ENCODE measurements around the gene HK2.

HK2 gene

DNA sequence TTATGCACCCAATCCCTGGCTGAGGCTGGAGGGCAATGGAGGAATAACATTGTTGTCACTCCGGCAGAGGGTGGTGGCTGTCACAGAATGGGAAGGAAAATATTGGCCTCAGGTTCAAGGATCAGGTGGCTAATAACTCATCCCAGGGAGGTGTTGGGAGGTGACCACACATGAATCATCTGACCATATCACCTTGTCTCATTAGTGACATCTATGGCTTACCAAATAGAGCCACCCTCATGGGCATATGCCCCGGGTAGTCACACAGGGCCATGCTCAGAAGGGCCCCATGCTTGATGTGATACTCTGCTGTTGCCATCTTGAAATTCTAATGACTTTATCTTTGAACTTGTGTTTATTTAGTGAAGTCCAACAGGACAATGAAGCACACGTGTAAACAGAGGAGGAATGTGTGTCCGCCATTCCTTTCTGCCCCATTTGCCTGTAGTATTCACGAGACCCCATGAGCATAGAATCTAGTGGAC is 27.5 kb upstream of the HK2 start:
- H2BK120ac ChIP-seq (ENCODE audit: low read depth, low read length) = no peak overlapping the region
- H2BK5ac ChIP-seq (ENCODE audit: low read depth, low read length, poor library complexity, severe bottlenecking) = no peak overlapping the region
- H3K27me3 ChIP-seq (ENCODE audit: control insufficient read depth in 1 of 2, insufficient read depth in 1 of 2, low read length in 2 of 2) = peaks cover 12 to 21% of the 10 kb centered on the region in 2 experiments
- no peak for DNase-seq
- no peak overlapping the region for H3K27ac ChIP-seq (ENCODE audit: low read length, poor library complexity, severe bottlenecking)
- no peak overlapping the region for H3K18ac ChIP-seq (ENCODE audit: low read depth in 1 of 2, low read length in 2 of 2)
- no peaks in the 10 kb centered on the region for H3K9me3 ChIP-seq (ENCODE audit: control insufficient read depth, low read length)
- H3K4me3 ChIP-seq (ENCODE audit: insufficient read depth in 1 of 2, low read depth in 1 of 2, low read length in 2 of 2) = no peak overlapping the region
- no peak overlapping the region for H3K9ac ChIP-seq (ENCODE audit: low read length)
- no peak overlapping the region for H3K14ac ChIP-seq (ENCODE audit: low read length in 2 of 2)
- WGBS = 96% methylated on average over 5 of the region's 5 CpGs
- no peak overlapping the region for H3K4me2 ChIP-seq (ENCODE audit: low read length, poor library complexity, severe bottlenecking)
- H3K4me1 ChIP-seq (ENCODE audit: control insufficient read depth, insufficient read depth, low read depth, low read length) = no peaks in the 10 kb centered on the region
- no peaks in the 10 kb centered on the region for H3K36me3 ChIP-seq (ENCODE audit: control insufficient read depth in 1 of 2, insufficient read depth in 2 of 2, low read depth in 1 of 2, low read length in 2 of 2)
- H2BK15ac ChIP-seq (ENCODE audit: low read depth, poor library complexity, severe bottlenecking) = no peak overlapping the region
- no peak overlapping the region for H3K4ac ChIP-seq (ENCODE audit: low read depth in 1 of 2, low read length in 2 of 2)
- H2BK12ac ChIP-seq (ENCODE audit: low read length in 2 of 2) = no peak overlapping the region
- no peak overlapping the region for H3K23ac ChIP-seq (ENCODE audit: low read length in 2 of 2)
- no peaks in the 10 kb centered on the region for H3K79me1 ChIP-seq (replicated peaks; ENCODE audit: low read length, poor library complexity, severe bottlenecking)
- no peak overlapping the region for H4K8ac ChIP-seq (ENCODE audit: low read length)
- no peak overlapping the region for H4K91ac ChIP-seq (ENCODE audit: low read length)
- no peak overlapping the region for H2AK5ac ChIP-seq (ENCODE audit: low read length, severe bottlenecking)
- H2AFZ ChIP-seq (ENCODE audit: low read depth, low read length) = no peak overlapping the region

DNA sequence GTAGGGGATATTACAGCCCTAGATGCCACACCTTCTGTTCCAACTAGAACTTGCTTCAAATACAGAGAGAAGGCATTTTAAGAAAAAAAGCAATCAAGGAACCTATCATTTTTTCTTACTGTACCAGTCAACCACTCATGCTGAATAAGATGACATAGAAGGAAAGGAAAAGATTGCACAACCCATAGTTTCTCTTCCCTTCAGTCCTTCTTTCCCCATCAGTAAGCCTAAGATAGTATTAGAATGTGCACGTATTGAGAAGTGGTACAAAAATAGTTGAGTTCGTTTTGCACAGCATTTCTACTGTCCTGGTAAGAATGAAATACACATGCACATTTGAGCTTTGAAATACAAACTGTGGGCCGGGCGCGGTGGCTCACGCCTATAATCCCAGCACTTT is 27.0 kb upstream of the HK2 start:
- Histone ChIP-seq H2BK15ac (ENCODE audit: low read depth, poor library complexity, severe bottlenecking) (no peak overlapping the region), H3K36me3 (ENCODE audit: control insufficient read depth in 1 of 2, insufficient read depth in 2 of 2, low read depth in 1 of 2, low read length in 2 of 2) (no peaks in the 10 kb centered on the region), H3K14ac (ENCODE audit: low read length in 2 of 2) (no peak overlapping the region), H3K4ac (ENCODE audit: low read depth in 1 of 2, low read length in 2 of 2) (no peak overlapping the region), H3K27ac (ENCODE audit: low read length, poor library complexity, severe bottlenecking) (no peak overlapping the region), H3K9ac (ENCODE audit: low read length) (no peak overlapping the region), H3K4me2 (ENCODE audit: low read length, poor library complexity, severe bottlenecking) (no peak overlapping the region), H2AFZ (ENCODE audit: low read depth, low read length) (no peak overlapping the region), H2BK120ac (ENCODE audit: low read depth, low read length) (no peak overlapping the region), H3K23ac (ENCODE audit: low read length in 2 of 2) (no peak overlapping the region), H4K91ac (ENCODE audit: low read length) (no peak overlapping the region), H3K27me3 (ENCODE audit: control insufficient read depth in 1 of 2, insufficient read depth in 1 of 2, low read length in 2 of 2) (peaks cover 12 to 23% of the 10 kb centered on the region in 2 experiments), H3K4me3 (ENCODE audit: insufficient read depth in 1 of 2, low read depth in 1 of 2, low read length in 2 of 2) (no peak overlapping the region), H3K9me3 (ENCODE audit: control insufficient read depth, low read length) (no peaks in the 10 kb centered on the region), H2AK5ac (ENCODE audit: low read length, severe bottlenecking) (no peak overlapping the region), H2BK12ac (ENCODE audit: low read length in 2 of 2) (no peak overlapping the region), H4K8ac (ENCODE audit: low read length) (no peak overlapping the region), H3K4me1 (ENCODE audit: control insufficient read depth, insufficient read depth, low read depth, low read length) (no peaks in the 10 kb centered on the region), H3K18ac (ENCODE audit: low read depth in 1 of 2, low read length in 2 of 2) (no peak overlapping the region), H2BK5ac (ENCODE audit: low read depth, low read length, poor library complexity, severe bottlenecking) (no peak overlapping the region), H3K79me1 (replicated peaks; ENCODE audit: low read length, poor library complexity, severe bottlenecking) (no peaks in the 10 kb centered on the region)
- 95% methylated on average over 6 of the region's 6 CpGs for WGBS
- no peak for DNase-seq

DNA sequence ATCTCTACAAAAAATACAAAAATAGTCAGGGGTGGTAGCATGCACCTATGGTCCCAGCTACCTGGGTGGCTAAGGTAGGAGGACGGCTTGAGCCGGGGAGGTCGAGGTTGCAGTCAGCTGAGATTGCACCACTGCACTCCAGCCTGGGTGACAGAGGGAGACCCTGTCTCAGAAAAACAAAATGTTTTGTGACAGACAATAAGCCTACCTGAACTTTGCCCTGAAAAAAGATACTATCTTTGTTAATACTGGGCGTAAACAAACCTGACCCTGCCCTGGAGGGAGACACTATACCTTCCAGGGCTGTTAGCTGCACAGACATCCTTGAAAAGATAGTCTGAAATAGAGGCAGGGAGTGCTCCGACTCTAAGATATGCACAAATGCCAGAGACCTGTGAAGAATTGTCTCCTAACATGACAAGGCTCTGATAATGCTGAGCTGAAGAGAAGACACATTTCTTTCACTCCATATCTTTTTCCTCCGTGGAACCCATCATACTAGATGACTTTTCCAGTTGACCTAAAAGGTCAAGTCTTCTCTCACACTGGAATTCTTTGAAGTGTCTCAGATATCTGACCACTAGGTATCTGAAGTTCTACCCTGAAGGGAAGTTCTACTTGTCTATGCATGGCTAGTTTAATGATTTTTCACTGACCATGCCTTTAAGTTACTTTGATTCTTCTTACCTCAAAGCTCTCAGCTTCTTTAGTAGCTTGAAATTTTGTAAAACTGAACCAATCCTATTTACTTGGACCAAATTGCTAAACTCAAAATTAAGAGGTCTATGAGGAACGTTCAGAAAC is 20.9 kb upstream of the HK2 start:
- Histone ChIP-seq H3K9me3 (ENCODE audit: control insufficient read depth, low read length) (no peaks in the 10 kb centered on the region), H3K4ac (ENCODE audit: low read depth in 1 of 2, low read length in 2 of 2) (no peak overlapping the region), H2BK12ac (ENCODE audit: low read length in 2 of 2) (no peak overlapping the region), H2BK5ac (ENCODE audit: low read depth, low read length, poor library complexity, severe bottlenecking) (no peak overlapping the region), H2BK15ac (ENCODE audit: low read depth, poor library complexity, severe bottlenecking) (no peak overlapping the region), H3K36me3 (ENCODE audit: control insufficient read depth in 1 of 2, insufficient read depth in 2 of 2, low read depth in 1 of 2, low read length in 2 of 2) (no peaks in the 10 kb centered on the region), H3K18ac (ENCODE audit: low read depth in 1 of 2, low read length in 2 of 2) (no peak overlapping the region), H3K79me1 (replicated peaks; ENCODE audit: low read length, poor library complexity, severe bottlenecking) (no peaks in the 10 kb centered on the region), H3K27me3 (ENCODE audit: control insufficient read depth in 1 of 2, insufficient read depth in 1 of 2, low read length in 2 of 2) (peaks cover 18 to 35% of the 10 kb centered on the region in 2 experiments), H4K8ac (ENCODE audit: low read length) (no peak overlapping the region), H3K9ac (ENCODE audit: low read length) (no peak overlapping the region), H3K4me1 (ENCODE audit: control insufficient read depth, insufficient read depth, low read depth, low read length) (no peaks in the 10 kb centered on the region), H3K27ac (ENCODE audit: low read length, poor library complexity, severe bottlenecking) (no peak overlapping the region), H2AK5ac (ENCODE audit: low read length, severe bottlenecking) (no peak overlapping the region), H2AFZ (ENCODE audit: low read depth, low read length) (no peak overlapping the region), H2BK120ac (ENCODE audit: low read depth, low read length) (no peak overlapping the region), H3K14ac (ENCODE audit: low read length in 2 of 2) (no peak overlapping the region), H3K23ac (ENCODE audit: low read length in 2 of 2) (no peak overlapping the region), H4K91ac (ENCODE audit: low read length) (no peak overlapping the region), H3K4me2 (ENCODE audit: low read length, poor library complexity, severe bottlenecking) (no peak overlapping the region), H3K4me3 (ENCODE audit: insufficient read depth in 1 of 2, low read depth in 1 of 2, low read length in 2 of 2) (no peak overlapping the region)
- no peak for DNase-seq
- 79% methylated on average over 6 of the region's 7 CpGs for WGBS

GRCh38 chr2:74814102-74814501 is 19.8 kb upstream of the HK2 start:
- H3K27me3 ChIP-seq (ENCODE audit: control insufficient read depth in 1 of 2, insufficient read depth in 1 of 2, low read length in 2 of 2) = peaks cover 18 to 35% of the 10 kb centered on the region in 2 experiments
- no peak overlapping the region for H3K4ac ChIP-seq (ENCODE audit: low read depth in 1 of 2, low read length in 2 of 2)
- H4K91ac ChIP-seq (ENCODE audit: low read length) = no peak overlapping the region
- no peaks in the 10 kb centered on the region for H3K36me3 ChIP-seq (ENCODE audit: control insufficient read depth in 1 of 2, insufficient read depth in 2 of 2, low read depth in 1 of 2, low read length in 2 of 2)
- H3K9me3 ChIP-seq (ENCODE audit: control insufficient read depth, low read length) = no peaks in the 10 kb centered on the region
- H3K4me2 ChIP-seq (ENCODE audit: low read length, poor library complexity, severe bottlenecking) = no peak overlapping the region
- H3K4me1 ChIP-seq (ENCODE audit: control insufficient read depth, insufficient read depth, low read depth, low read length) = no peaks in the 10 kb centered on the region
- no peak overlapping the region for H2BK5ac ChIP-seq (ENCODE audit: low read depth, low read length, poor library complexity, severe bottlenecking)
- H4K8ac ChIP-seq (ENCODE audit: low read length) = no peak overlapping the region
- no peak overlapping the region for H2BK12ac ChIP-seq (ENCODE audit: low read length in 2 of 2)
- H3K27ac ChIP-seq (ENCODE audit: low read length, poor library complexity, severe bottlenecking) = no peak overlapping the region
- no peak overlapping the region for H2AFZ ChIP-seq (ENCODE audit: low read depth, low read length)
- no peak for DNase-seq
- H3K18ac ChIP-seq (ENCODE audit: low read depth in 1 of 2, low read length in 2 of 2) = no peak overlapping the region
- no peak overlapping the region for H3K9ac ChIP-seq (ENCODE audit: low read length)
- H2BK15ac ChIP-seq (ENCODE audit: low read depth, poor library complexity, severe bottlenecking) = no peak overlapping the region
- no peak overlapping the region for H3K4me3 ChIP-seq (ENCODE audit: insufficient read depth in 1 of 2, low read depth in 1 of 2, low read length in 2 of 2)
- H3K79me1 ChIP-seq (replicated peaks; ENCODE audit: low read length, poor library complexity, severe bottlenecking) = no peaks in the 10 kb centered on the region
- H3K14ac ChIP-seq (ENCODE audit: low read length in 2 of 2) = no peak overlapping the region
- H2AK5ac ChIP-seq (ENCODE audit: low read length, severe bottlenecking) = no peak overlapping the region
- 71% methylated on average over 2 of the region's 2 CpGs for WGBS
- no peak overlapping the region for H3K23ac ChIP-seq (ENCODE audit: low read length in 2 of 2)
- no peak overlapping the region for H2BK120ac ChIP-seq (ENCODE audit: low read depth, low read length)
